WTC11 (cell line): ENCODE results near the gene TGM2.

Experiments
- CREM ChIP-seq: sonication (generic); formaldehyde crosslinking; IDR thresholded peaks from 2 replicates; pipeline ENCODE4 v1.8.1; 2022; ENCODE audit warnings: mild to moderate bottlenecking, missing genetic modification reagents, moderate library complexity
- TF ChIP-seq, protein P1 (sequence below): fragments of 200-600 bp; IDR thresholded peaks from 2 replicates; pipeline ENCODE4 v1.8.0; 2022; ENCODE audit warnings: antibody characterized with exemption
- TF ChIP-seq, protein P2 (sequence below): sonication (generic); formaldehyde crosslinking; IDR thresholded peaks from 2 replicates; pipeline ENCODE4 v1.8.1; 2023; ENCODE audit warnings: mild to moderate bottlenecking, moderate library complexity, missing genetic modification reagents

DNA sequence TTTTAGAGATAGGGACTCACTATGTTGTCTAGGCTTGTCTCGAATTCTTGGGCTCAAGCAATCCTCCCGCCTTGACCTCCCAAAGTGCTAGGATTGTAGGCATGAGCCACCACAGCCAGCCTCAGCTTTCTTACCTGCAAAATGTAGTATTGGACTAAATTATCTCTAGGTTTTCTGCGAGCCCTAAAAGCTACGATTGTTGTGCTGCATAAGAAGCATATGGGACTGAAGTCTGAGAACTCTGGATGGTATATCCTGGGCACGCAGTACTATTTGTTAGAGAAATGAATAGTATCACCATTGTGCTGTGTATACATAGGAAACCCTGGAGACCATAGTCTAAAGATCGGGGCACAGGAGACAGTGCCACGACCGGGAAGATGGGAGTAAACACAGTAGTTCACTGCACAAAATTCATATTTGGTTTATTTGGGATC is 71.4 kb downstream of the TGM2 start:
- TF ChIP-seq, protein P1, sequence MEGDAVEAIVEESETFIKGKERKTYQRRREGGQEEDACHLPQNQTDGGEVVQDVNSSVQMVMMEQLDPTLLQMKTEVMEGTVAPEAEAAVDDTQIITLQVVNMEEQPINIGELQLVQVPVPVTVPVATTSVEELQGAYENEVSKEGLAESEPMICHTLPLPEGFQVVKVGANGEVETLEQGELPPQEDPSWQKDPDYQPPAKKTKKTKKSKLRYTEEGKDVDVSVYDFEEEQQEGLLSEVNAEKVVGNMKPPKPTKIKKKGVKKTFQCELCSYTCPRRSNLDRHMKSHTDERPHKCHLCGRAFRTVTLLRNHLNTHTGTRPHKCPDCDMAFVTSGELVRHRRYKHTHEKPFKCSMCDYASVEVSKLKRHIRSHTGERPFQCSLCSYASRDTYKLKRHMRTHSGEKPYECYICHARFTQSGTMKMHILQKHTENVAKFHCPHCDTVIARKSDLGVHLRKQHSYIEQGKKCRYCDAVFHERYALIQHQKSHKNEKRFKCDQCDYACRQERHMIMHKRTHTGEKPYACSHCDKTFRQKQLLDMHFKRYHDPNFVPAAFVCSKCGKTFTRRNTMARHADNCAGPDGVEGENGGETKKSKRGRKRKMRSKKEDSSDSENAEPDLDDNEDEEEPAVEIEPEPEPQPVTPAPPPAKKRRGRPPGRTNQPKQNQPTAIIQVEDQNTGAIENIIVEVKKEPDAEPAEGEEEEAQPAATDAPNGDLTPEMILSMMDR: no peak
- no peak for TF ChIP-seq CREM (CRISPR knock-in tag)
- TF ChIP-seq, protein P2, sequence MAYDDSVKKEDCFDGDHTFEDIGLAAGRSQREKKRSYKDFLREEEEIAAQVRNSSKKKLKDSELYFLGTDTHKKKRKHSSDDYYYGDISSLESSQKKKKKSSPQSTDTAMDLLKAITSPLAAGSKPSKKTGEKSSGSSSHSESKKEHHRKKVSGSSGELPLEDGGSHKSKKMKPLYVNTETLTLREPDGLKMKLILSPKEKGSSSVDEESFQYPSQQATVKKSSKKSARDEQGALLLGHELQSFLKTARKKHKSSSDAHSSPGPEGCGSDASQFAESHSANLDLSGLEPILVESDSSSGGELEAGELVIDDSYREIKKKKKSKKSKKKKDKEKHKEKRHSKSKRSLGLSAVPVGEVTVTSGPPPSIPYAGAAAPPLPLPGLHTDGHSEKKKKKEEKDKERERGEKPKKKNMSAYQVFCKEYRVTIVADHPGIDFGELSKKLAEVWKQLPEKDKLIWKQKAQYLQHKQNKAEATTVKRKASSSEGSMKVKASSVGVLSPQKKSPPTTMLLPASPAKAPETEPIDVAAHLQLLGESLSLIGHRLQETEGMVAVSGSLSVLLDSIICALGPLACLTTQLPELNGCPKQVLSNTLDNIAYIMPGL (CRISPR knock-in tag): no peak
